Tibial nerve (tissue), 4 donors: ENCODE results near the gene ARSG.

Experiments
- CTCF ChIP-seq, 5 experiments: fragments of 200-600 bp in 3 of 5; fragments of 450-650 bp in 2 of 5; sonication (generic) in 3 of 5; IDR thresholded peaks; one replicate each; pipeline ENCODE4 v1.5.1; 2016 to 2019; ENCODE audit warnings: antibody characterized with exemption in 5 of 5, mild to moderate bottlenecking in 3 of 5, moderate library complexity in 2 of 5
- EP300 ChIP-seq, 2 donors: sonication (generic); formaldehyde crosslinking; IDR thresholded peaks; one replicate each; pipeline ENCODE4 v1.6.1; 2017; ENCODE audit warnings: antibody characterized with exemption in 2 of 2, mild to moderate bottlenecking in 1 of 2
- POLR2A ChIP-seq, 2 donors: fragments of 450-650 bp; IDR thresholded peaks; one replicate each; pipeline ENCODE4 v1.6.1; 2017; ENCODE audit warnings: antibody characterized with exemption in 2 of 2, mild to moderate bottlenecking in 2 of 2, moderate library complexity in 2 of 2

- TF ChIP-seq EP300 (IDR thresholded peaks at IDR 0.05) (no peak), POLR2A (IDR thresholded peaks at IDR 0.05) (no peak), CTCF (IDR thresholded peaks at IDR 0.05) (no peak)
Measured at GRCh38 chr17:68299817-68300216, 8.5 kb downstream of the ARSG start.
